Smooth muscle cell of the brain vasculature (primary cell): ENCODE measurements around the gene PCK1.

Experiments used
- DNase-seq: peaks from one replicate; pipeline ENCODE4 v3.0.0-alpha.2; 2012; ENCODE audit warnings: low read depth, low spot score

Gene PCK1

DNA sequence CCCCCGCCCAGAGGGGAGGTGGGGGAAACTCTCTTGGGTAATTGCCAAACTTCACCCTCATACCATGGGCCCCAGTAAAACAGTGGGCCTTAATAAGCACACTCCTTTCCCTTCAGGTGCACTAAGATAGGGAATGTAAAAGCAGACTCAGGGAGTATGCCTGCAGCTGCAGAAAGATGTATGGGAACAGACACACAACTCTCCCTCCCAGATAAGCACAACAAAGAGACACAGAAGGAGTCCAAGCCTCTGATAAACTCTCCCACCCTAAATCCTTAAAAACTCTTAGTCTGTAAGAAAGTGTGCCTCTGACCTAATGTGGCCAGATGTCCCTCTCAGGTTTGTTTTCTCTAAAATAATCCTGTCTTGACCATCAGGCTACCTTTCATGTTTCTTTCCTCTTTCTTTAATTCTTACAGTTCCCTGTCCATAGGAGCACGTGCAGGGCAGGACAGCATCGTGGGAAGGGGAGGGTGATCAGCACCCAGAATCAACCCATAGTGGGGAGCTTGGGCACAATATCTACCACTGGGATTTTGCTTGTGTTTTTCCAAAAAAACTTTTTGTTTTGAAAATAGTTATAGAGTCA, 24.7 kb upstream of the PCK1 start:
- no peak for DNase-seq

DNA sequence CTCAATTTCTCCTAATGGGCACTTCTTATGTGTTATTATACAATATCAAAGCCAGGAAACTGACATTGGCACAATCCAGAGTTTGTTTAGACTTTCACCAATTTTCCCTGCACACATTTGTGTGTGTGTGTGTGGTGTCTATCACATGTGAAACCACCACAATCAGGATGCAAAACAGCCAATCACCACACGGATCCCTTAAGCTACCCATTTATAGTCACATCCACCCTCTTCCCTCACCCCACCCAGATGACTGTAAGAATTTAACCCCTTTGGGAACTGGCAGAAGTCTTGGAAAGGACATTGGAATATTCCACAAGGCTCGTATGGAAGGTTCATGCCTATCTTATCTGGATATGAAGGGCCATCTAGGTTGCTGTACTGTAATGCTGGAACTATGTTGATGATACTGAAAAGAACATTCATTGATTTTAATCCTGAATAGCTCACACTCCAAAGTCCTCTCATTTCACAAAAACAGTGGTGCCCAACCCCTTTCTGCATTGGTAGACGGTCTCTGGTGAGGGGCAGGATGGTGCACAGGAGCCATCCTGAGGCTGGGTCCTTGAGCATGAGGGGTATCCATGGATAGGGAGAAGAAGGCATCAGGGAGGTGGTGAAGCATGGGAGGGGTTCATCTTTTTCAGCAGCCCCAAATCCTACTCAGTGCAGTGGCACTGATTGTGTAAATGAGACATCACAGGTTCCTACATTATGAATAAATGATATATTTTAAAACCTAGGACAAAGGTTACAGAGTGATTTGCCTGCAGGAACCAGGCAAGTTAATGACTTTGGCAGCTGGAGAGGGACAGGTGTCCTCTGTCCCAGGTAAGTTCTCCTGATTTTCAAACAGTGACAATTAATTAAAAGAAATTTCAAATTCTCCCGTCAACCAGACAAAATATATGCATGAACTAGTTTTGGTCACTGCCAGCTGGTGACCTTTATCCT, 23.9 kb upstream of the PCK1 start:
- DNase-seq = no peak

DNA sequence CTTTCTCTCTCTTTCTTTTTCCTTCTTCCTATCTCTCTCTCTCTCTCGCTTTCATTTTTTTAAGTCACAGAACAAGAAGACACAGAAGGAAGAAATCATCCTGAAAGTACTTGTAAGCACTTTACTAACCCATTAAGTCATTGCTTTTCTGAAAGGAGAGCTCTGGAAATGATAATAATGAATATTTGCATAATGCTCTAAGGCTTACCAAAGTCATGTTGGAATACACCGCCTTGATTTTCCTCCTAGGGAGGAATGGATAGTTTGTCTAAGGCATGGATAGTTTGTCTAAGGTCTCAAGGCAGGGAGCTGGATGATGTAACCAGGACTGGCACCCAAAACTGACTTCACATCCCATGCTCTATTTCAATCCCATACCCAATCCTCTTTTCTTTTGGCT, 23.1 kb upstream of the PCK1 start:
- DNase-seq = no peak

DNA sequence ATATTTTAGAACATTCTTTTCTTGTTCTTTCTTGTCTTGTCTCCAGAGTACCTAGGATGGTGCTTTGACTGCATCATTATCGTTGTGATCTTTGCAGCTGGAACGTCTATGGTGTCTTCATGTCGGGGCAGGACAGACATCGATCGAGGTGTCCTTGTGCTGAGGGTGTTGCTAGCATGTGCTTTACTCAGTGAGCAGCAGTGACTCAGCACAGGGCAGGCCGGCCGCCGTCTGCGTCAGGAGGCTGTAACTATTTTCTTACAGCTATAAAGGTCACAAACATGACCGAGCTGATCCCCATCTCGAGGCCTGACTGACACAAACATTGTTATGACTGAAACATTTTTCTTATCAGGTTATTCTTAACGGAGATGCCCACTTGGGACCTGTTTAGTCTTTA, 21.0 kb upstream of the PCK1 start:
- no peak for DNase-seq

DNA sequence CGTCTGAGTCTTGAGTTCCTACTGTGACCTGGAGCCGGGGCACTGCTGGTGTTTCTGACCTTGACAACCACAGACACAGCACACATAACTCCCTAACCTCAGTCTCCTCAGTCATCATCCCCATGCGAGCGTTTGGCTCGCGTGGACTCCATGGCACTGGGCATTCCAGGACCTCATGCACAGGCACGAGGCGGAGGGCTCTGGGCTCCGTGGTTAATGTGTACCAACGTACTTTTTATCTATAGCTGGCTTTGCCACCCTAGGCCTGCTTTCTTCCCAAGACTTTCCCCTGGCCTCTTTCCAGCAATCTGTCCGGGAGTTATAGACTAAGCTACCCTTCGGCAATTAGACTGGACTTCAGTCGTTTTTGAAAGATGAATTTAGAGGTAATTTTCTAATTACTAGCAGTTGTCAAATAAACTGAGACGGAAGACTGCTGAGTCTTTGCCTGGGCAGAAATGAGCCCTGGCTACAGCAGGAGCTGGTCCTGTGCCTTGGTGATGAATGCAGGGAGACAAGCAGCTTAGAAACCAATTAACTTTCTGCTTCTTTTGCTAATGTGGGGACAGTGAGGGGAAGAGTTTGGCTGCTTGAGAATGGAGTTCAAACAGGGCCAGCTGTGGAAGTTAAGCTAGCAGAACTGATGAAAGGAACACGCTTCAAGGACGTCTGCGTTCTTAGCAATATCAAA, 19.9 kb upstream of the PCK1 start:
- DNase-seq = no peak

DNA sequence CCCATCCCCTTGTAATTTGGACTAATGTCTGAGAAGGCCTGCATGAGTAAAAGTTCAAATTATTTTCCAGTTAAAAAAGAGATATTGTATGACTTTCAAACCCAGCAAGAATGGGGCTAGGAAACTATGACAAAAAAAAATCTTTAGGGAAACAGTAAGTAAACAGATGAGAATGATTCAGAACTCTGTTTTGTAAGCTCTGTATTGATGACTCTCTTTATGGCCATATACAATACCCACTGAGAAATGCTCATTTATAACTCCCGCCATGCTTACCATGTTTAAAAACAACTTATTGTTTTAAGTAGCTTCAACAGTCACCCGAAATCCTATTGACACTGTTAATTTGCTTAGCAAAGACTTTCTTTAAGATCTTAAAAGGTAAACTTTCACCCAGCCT, 17.2 kb upstream of the PCK1 start:
- DNase-seq = no peak

DNA sequence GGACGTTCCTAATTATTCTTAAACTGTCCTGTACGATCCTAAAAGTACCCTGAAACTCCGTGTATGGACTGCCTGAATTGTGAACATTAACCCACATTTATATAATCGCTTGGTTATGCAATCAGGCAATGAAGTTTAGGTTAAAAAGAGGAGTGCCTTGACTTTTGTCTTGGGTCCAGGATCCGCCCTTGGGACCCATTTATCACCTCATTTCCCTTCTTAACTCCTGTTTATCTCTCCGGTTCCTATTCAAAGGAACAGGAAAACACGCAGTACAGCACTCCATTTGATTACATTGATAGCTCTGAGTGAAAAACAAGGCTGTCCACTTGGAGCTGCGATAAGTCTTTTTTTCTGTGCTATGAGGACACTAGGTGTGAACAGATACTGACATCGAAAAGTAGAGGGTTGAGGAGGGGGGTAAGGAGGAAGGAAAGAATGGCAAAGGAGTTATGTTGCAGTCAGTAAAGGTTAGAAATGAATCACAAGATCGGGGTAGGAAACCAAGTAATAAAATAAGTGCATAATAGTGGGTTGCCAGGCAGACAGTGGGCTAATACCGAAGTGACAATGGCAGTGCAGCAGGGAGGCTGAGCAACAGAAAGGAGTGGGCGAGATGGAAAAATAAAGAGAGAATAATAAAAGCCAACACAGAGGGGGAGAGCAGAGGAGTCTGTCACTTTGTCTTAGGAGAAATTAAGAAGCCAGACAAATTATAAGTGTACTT, 15.9 kb upstream of the PCK1 start:
- no peak for DNase-seq

DNA sequence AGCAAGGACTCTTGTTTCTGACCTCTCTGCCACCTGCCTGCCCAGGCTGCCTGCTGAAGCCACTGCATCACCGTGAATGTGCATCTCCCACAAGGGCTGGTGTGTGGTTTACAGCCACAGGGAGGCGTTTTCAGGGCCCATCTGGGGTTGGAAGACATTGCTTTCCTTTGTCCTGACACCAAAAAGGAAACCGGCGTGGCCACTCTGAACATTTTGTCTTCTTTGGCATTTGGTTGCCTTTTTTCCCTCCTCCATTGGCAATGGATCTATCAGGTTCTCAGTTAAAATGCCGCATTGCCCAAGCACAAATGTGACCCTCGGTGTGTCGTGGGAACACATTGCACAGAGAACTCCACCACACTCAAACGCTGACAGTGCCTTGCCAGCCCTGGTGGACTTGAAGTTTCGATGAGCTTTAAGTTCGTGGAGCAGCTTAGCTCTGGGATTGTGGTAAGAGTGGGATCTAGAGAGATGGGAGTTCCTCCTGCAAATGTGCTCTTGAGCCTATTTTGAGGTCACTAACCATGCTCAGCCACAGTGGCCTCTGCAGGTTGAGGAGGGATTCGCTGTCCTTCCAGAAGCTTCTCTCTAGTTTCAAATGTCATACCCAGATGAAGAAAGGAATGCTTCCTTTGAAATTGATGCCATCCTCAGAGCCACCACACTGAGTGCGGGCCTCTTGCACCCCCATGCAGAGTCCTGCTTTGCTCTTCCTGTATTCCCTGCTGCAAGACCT, 14.8 kb upstream of the PCK1 start:
- no peak for DNase-seq

DNA sequence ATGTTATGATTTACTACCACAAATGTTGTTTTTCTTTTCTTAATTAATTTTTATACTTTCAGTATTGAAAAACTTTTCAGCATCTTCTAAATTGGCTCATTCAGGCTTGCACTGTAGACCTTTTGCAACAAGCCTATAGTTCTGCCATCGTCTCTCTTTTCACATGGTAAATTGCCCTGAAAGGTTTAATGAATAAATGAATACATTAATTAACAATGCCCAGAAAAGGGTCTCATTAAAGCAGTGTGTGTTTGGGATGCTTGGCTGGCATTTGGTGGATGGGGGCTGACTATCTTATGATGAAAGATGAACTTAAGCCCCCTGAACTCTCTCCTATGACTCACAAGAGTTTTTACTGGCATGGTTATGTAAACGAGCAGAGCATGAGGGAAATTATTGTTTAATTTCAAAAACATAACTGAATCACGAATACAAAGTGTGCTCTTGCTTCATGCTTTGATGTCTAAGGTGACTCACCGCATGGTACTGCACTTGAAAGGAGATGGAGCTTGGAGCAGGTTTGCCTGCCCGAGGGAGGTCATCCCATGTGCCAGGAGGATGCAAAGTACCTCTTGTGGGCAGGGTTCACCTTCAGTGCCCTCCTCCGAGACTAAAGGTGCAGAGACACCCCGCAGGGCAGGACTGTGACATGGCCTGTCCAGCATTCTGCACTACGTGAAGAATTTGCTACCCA, 13.8 kb upstream of the PCK1 start:
- DNase-seq = no peak

DNA sequence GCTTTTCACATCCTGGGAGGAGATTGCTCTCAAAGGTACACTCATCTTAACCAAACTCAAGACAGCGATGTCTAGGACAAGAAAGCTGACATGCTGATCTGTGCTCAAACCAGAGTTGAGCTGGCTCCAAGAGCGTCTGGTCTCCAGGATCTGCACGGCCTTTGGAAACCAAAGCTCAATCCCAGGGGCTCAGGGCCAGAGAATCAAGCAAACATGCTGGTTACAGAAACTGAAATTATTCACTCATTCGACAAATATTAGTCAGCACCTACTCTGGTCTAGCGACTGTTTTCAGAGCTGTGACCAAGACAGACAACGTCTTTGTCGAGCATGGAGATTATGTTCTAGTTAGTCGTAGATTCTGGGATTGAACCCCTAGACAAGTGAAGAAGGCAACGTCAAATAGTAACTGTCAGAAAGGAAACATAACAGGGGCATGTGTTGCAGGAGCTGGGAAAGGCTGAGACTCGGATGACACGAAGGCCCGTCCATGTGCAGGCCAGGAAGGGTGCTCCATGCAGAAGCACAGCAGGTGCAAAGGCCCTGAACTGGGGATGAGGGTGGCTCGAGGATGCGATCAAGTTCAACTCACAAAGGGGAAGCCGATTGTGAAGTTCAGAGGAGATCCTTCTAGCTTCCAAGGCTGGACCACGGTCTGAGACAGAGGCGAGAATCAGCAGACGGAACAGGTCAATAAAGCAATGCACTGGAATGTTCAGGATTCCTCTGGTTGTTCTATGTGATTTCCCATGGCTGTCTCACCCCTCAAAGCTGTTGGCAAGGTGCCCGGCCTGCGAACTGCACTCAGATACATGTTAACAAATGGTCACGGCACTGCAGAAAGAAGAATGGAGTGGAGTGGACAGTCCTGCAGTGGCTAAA, 12.5 kb upstream of the PCK1 start:
- DNase-seq = no peak

DNA sequence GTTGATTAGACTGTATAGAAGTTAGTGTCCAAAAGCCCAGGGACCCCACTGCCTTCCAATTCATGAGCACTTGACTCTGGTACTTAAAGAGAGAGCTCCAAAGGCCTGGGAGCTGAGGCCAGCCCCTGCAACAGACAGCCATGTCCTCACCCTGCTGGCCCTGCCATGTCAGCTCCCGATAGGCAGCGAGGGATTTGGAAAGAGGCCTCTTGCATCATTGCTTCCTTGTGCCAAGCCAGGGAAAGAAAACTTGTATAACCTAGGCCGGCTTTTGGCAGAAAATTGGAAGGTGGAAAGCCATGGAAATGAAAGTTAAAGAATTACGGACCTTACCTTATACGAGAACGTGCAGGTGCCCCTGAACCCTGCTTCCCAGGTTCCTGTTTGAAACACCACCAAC, 8.4 kb upstream of the PCK1 start:
- DNase-seq = no peak

DNA sequence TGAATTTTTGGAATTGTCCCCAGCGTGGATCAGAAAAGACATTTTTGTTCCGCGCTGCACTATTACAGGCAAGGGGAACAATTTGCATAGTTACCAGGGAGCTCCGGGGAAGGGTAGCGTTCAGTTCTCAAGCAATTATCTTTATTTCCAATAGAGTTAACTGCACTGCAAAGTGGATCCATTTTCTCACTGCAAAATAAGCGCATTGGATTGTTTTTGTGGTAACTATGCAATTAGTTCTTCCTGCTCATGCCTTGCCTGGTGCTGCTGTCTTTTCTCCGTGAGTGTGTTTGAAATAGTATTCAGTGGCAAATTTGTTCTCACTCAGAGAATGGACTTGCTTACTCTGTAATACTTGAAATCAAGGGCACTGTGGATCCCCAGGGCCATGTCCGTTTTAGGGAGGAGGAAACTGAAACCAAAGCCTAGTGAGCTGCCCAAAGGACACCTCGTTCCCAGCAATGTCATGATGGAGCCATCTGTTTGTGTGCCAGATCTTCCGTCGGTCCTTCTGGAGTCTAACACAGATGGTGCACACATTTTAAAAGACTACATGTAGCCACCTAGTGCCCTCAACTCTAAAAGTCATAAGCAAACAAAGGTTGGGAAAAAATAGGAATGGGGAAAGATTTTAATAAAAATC, 7.4 kb upstream of the PCK1 start:
- no peak for DNase-seq

DNA sequence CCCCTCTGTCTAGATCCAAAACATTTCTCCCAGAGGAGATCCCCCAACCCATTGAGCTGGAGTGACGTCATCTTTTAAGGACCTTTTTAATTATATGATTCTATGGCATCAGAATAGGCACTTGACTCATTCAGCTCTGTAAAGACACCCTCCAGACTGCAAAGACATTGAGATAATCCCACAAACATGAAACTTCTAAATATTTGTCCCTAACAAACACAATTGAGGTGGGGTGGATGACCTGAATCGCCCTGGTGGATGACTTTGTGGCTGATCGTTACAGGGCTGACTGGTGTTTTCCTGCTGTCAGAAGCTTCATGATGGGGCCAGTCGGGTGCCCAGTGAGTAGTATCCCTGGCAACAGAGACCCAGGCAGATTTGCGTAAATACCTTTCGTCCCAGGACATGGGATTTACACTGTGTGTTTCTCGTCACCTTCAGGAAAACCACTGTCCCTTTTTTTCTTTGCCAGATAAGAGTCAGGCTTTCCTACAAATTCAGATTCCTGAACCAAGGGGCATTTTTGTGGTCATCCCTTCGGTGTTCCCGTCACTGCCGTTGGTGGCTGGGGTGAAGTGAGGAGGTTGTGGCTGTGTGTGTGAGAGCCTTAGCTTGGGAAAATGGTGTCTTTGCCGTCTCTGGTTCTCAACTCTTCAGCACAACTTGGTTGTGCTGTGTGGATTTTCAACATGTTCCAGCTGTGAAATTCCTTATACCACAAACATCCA, 5.3 kb upstream of the PCK1 start:
- no peak for DNase-seq

DNA sequence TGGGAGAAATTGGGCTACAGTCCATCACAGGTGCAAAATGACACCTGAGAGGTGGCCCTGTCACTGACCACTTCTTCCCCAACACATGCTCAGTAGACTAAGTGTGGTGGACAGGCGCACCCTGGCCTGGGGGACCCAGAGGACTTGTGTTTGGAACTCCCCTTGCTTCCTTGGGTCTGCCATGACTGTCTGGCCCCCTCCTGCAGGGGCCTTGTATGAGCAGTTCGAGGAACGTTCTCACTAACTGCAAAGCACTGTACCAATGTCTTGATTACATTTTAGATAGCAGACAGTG, 4.0 kb upstream of the PCK1 start:
- DNase-seq = no peak

DNA sequence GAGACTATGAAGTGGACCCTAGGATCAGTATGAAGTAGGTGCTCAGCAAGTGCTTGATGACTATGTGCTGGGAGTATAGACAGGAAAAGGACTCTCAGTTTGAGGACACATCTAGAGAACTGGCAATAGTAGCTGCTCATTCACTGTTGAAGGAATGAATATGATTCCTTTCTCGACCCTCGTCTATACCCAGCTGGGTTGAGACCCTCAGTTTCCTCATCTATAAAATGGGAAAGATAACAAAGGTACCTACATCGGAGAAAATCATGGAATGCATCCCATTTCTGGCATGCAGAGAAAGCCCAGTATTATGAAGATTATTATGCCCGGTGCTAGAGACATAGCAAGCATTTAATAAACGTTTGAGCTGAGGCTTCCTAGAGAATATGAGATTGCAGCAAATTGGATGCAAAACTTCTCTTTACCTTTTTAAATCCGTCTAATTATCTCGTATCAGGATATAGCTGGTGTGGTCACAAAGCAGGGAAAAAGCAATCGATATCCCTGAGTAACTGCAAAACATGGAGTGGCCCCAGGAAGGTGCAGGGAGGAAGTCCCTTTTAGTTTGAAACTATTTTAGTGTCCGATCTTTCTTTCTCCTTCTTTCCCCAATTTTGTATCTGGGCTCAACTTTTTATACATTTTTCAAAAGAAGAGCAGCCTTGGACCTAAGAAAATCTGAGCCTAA, 2.8 kb upstream of the PCK1 start:
- DNase-seq = no peak

DNA sequence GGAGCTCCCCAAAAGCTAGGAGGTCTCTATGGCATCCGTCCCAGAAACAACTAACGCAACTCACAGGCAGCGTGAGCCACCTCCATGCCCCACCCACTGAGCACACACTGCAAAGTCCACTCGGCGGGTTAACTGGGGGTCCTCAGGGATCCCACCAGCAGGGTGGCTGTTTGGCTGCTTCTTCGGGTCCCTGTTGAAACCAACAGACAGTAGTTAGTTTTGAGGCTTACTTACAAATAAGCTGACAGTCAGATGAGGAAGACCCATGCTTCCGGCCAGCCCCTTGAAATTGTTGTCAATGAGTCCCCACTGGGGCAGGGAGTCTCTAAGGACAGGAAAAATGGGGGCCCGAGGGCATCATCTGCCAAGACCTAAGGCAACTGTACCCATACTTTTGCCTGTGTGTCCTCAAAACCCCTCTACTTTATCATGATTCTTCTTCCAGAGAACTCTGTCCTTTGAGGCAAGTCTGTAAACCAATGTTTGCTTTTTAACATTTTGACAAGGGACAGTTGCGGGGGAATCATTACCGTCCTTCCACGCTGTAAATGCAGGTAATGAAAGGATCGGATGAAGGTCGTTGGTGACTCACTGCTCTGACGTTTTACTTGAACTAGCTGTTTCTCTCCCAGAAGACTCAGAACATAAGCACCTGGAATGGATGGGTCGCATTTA, 2.2 kb upstream of the PCK1 start:
- DNase-seq = no peak

DNA sequence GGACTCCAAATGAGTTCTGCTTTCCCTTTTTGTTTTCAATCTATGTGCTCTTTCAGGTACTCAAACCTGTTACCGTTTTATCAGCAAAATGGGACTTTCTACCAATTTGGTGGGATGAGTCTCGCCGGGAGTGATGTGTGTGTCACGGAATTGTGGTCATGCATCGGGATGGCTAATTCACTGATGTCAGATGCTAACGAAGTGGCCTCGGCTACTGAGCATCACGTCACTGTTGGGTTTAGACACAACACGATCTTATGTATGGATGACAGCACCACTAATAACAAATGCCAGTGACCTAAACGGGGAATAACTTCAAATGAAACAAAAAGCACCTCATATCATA, 1.6 kb upstream of the PCK1 start:
- no peak for DNase-seq
